Prostate gland (tissue), 2 donors: ENCODE measurements around the gene OR2V2.

Source experiments
- CTCF ChIP-seq, 4 experiments: fragments of 200-600 bp in 2 of 4; fragments of 450-650 bp in 2 of 4; sonication (generic) in 2 of 4; IDR thresholded peaks; 1 replicate in 3 of 4; 2 replicates in 1 of 4; pipeline ENCODE4 v1.5.1; 2016 to 2019; ENCODE audit warnings: antibody characterized with exemption in 4 of 4, mild to moderate bottlenecking in 2 of 4, moderate library complexity in 2 of 4
- POLR2A ChIP-seq: fragments of 450-650 bp; IDR thresholded peaks from one replicate; pipeline ENCODE4 v1.6.1; 2016; ENCODE audit warnings: antibody characterized with exemption, mild to moderate bottlenecking
- POLR2AphosphoS5 ChIP-seq: sonication (generic); formaldehyde crosslinking; IDR thresholded peaks from one replicate; pipeline ENCODE4 v1.6.1; 2017; ENCODE audit warnings: antibody characterized with exemption

DNA sequence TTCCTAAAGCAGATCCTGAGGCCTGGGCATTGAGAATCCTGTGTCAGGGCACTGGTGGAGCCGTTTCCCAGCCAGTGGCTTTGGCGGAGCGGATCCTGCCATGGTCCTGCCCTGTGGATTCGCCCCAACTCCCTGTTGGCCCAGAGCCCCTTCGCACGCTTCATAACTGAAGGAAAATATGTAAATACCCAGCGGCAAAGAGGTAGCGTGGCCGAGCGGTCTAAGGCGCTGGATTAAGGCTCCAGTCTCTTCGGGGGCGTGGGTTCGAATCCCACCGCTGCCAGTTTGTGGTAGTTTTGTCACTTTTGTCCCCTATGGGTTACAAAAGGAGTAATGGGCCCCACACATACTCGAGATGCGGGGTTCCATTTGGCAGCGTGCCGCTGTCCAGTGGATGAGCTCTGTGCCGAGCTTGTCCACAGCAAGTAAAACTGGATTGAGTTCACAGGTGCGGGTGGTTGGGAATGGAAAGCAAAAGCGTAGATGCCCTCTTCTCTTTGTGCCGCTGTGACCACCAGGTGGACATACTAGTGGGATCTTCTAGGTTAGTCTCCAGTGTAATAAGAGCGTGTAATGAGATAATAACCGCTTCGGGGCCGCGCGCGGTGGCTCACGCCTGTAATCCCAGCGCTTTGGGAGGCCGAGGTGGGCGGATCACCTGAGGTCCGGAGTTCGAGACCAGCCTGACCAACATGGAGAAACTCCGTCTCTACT, 40.3 kb downstream of the OR2V2 start:
- TF ChIP-seq CTCF (IDR thresholded peaks at IDR 0.05) (no peak), POLR2A (peak; percentile 10), POLR2AphosphoS5 (peak; percentile 74)
